ENCODE data around the gene CRELD2.

Gene CRELD2

DNA sequence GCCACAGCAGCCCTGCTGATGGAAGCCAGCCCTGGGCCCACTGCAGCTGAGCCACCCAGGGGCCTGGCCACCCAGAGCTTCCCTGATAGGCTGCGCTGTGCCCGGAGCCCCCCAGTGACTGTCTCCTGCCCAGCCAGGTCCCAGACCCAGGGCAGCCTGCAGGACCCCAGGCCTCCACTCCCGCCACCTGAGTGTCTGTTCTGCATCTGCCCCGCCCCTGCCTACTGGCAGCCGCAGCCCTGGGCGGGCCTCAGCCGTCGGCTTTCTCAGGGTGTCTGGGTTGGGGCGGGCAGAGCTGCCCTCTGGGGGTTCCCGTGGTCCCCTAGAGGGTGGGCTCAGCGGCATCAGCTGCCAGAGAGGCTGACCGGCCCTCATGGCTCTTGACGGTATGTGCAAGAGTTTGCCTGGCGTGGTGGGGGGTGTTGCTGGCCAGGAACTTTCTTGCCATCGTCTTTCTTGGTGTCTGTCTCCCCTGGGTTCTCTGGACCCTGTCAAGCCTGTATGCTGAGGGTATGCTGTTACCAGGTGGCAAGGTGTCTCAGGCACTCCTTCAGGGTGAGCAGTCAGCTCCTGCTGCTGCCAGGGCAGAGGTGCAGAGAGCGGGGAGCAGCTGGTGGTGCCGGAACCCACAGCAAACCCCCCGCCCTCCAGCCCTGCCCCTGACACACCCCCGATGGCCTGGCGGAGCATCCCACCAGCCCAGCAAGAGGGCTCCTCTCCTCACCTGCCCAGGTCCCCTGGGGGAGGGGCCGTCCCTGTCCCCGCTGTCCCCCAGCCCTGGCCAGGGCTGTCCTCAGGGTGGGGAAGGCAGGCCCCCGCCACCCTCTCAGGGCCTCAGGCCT is 29.9 kb downstream of the CRELD2 start:
- no peak for FAIRE-seq

DNA sequence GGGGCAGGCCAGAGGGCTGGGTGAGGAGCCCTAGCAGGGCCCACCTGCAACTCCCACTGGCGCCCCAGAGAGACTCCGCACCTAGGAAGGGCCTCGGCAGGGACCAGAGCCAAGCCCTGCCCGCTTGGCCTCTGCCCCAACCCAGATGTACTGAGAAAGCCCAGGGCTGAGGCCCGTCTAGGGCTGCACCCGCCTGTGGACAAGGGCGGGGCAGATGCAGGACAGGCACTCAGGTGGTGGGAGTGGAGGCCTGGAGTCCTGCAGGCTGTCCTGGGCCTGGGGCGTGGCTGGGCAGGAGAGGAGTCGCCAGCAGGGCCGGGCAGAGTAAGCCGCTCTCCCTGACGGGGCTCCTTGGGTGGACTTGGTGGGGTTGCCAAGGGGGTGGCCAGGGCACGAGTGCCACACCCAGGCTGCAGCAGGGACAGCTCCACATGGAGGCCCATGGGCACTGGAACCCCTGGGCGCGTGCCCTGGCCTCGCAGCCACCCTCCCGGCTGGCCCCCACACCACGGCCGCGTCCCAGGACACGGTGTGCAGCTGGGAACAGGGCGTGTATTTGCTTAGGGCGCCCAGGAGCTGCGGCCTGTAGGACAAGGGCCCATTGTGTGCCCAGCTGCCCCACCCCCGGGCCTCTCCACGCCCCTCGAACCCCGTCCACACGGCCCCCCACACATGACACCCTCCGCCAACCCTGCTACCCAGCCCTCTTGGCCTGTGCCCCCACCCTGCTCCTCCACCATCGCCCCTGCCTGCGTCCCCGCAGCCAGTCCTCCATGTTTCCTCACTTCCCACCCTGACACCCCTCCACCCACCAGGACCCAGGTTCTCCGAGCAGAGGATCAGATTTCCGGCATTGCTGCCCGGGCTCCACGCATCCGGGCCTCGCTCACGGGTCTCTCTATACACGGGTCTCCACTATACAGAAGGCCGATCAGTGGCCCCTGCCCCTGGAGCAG is 30.8 kb downstream of the CRELD2 start:
- no peak for FAIRE-seq

DNA sequence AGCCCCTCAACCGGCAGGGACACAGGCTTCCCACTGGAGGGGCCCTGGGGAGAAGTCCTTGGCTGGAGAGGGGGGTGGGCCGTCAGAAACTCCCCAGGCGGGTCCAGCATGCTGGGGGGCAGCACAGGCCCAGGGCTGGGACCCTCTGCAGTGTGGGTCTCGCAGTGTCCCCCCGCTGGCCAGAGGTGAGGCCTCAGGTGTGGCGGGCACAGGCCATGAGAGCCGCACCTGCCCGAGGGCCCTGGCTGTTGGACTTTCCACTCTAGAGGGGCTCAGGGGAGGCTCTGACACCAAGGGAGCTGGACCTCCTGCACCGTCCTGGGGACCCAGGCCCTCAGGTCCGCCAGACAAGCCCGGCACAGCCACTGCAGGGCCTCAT is 31.5 kb downstream of the CRELD2 start:
- FAIRE-seq: no peak

DNA sequence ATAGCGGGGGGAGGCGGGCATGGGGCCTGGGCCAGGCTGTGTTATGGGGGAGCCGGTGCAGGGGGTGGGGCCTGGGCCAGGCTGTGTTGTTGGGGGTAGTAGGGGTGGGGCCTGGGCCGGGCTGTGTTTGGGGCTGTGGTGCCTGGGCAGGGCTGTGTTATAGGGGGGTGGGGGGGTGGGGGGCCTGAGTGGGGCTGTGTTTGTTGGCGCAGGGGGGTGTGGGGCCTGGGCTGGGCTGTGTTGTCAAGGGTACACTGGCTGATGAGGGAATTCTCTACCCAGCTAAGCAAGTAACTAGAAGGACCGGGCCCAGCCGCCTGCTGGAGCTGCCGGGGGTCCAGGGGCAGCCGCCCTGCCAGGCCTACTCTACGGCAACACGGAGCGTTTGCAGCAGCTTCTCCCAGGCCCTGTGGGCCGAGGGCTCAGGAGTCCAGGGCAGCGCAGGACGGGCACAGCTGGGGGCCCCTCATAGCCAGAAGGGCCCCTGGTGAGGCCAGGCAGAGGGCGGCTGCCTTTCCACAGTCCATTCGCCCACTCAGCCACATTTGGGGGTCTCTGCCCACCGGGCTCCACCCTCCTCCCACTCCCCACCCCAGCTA is 32.1 kb downstream of the CRELD2 start:
- FAIRE-seq: no peak

DNA sequence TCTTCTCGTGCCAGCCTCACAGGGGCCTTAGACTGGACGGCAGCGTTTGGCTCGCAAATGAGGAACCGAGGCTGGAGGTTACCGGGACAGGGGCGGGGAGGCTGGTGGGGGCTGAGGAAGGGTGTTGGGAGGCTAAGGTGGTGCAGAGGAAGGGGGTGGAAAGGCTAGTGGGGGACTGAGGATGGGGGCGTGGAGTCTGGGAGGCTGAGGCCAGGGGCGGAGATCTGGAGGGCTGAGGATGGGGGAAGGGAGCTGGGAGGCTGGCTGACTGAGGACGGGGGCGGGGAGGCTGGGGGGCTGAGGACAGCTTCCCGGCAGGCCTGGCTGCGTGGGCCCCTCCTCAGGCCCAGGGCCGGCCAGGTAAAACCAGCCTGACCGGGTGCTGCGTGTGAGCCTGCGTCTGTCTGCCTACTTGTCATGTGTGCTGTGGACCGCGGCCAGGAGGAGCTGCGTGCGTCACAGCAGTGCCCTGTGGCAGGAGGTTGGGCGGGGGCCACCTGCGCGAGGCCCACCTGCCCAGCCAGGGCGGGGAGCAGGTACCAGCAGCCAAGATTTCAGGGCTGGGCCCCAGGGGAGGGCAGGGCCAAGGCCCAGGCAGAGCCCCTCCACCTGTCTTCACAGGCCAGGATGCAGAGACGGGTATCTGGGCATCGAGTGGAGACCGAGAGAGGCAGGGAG is 32.7 kb downstream of the CRELD2 start:
- FAIRE-seq: no peak

DNA sequence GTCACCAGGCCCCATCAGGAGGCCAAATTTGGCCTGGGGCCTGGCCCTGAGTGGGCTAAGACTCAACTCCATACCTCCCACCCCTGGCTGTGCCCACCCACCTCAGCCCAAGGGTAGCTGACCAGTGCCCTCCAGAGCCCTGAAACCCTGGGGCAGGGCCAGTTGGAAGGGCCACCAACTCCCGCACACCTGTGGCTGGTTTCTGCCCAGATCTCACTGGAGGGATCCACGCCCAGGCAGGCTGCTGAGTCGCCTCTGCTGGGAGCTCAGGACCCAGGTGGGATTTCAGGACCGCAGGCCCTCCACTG is 33.2 kb downstream of the CRELD2 start:
- FAIRE-seq: no peak

DNA sequence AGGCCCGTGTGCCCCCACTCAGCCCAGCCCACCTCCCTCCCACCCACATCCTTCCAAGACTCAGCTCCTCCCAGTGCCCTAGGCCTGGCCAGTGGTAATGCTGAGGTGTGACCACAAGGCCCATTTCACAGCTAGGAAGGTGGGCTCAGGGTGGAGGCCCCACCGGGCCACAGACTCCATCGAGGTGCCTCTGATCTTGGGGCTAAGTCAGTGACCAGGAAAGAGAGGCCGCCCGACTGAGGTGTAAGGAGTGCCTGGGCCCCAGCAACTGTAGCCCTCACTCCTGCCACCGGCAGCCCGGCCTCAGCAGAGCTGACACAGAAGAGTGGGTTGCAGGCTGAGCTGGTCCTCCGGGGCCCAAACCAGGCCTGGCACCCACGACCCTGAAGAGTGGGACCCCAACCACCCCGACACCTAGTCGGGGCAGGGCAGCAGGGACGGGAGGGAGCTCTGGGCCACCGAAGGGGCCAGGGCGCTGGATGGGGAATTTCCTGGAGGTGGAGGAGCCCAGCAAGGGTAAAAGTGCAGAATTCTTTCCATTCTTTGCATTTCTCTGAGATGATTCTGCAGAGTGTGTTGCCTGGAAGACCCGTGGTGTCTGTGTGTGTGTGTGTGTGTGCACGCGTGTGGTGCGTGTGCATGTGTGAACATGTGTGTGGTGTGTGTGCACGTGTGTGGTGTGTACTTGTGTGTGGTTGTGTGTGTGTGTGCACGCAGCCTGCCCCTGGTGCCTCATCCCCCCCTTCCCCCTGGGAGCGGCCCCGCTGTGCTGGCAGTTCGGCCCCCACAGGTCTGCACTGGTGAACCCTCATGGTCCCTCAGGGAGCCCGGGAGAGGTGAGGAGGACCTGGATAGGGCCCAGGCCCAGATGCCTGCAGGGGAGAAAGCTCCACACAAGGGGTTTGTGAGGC is 33.8 kb downstream of the CRELD2 start:
- no peak for FAIRE-seq

DNA sequence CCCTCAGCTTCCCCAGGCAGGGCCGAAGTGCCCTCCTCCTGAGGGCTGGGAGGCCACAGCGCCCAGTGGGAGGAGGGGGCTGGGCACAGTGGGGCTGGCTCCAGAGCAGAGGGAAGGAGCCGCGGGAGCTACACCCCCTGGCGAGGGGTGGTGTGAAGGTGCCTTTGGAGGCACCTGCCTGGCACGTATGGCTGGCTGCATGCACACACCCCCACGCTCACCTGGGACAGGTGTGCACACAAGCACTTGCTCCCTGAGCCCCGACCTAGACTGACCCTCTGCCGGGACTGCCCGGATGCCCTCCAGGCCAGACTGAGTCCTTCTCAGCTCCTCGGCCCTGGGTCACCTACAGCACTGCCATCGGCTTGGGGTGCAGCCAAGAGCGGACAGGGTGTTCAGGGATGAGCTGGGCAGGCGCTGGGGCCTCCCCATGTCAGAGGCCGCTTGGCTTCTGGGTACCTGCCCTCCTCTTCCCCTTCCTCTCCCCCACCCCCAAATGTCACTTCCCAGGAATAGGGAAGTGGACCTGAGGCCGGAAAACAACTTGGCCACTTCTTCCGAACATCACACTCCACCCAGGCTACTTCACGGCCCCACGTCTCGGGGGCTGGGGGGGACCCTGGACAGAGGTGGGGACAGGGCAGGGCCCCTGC is 34.7 kb downstream of the CRELD2 start:
- no peak for FAIRE-seq

DNA sequence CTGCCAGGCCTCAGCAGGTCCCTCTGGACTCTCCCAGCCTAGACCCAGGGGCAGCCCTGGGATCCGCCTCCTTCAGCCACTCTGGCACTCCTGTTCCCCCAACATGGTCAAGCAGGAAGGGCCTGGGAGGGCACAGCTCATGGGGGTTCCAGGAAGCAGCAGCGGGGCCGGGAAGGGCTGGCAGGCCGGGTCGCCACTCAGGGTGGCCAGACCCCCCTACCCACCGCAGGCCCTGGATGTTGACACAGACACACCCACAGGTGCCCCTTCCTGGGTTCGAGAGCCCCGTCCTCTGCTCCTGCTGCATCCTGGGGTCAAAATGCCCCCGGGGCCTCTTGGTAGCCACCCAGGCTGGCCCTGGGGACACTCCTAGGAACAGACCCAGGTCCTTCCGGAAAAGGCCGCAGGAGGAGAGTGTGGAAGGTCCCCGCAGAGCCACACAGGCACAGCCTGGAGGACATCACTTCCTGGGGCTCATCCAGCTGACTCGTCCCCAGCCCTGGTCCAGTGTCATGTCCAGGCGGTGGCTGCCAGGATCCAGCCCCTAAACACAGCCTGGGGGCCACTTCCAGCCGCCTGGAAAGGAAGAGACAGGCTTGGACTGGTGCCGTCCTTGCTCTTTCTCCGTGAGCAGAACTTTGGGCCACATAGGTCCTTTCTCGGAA is 35.4 kb downstream of the CRELD2 start:
- no peak for FAIRE-seq

DNA sequence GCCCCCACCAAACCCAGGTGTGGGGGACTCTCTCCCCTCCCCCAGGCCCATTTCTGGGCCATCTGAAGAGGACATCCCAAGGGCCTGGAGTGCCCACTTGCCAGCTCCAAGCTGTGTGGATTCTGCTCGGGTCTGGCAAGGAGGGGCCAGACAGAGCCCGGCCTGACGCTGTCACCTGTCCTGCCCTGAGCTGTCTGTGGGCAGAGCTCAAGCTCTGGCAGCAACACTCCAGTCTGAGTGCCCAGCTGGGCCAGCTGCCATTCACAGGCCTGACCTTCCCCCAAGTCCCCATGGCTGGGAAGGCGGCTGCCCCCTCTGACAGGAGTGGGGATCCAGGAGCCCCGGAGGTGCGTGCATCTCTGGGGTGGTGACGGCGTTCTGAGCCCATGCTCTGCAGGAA is 35.9 kb downstream of the CRELD2 start:
- FAIRE-seq: no peak

DNA sequence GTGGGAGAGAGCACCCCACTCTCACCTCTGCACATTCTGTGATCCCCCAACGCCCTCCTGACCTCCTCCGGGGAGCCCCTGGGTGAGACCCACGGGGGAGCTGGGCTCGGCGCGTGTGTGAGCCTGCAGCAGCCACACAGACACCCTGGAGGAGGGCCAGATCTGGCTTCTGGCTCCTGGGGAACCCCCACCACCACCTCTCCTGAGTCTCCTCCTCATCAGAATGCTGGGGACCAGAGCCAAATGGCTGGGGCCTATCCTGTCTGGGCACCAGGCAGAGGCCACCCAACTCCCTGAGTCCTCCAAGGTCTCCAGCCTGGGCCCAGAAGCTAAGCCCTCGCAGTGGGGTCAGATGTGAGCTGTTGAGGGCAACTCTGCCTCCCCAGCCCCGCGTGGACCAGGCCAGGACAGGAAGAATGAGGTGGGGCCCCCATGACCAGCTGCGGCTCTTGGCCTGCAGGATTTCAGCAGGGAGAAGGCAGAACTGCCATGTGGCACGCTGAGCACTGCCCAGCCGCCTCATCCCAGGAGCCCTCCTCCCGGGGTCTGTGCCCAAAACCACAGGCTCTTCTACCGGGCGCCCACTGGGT is 36.7 kb downstream of the CRELD2 start:
- no peak for FAIRE-seq

DNA sequence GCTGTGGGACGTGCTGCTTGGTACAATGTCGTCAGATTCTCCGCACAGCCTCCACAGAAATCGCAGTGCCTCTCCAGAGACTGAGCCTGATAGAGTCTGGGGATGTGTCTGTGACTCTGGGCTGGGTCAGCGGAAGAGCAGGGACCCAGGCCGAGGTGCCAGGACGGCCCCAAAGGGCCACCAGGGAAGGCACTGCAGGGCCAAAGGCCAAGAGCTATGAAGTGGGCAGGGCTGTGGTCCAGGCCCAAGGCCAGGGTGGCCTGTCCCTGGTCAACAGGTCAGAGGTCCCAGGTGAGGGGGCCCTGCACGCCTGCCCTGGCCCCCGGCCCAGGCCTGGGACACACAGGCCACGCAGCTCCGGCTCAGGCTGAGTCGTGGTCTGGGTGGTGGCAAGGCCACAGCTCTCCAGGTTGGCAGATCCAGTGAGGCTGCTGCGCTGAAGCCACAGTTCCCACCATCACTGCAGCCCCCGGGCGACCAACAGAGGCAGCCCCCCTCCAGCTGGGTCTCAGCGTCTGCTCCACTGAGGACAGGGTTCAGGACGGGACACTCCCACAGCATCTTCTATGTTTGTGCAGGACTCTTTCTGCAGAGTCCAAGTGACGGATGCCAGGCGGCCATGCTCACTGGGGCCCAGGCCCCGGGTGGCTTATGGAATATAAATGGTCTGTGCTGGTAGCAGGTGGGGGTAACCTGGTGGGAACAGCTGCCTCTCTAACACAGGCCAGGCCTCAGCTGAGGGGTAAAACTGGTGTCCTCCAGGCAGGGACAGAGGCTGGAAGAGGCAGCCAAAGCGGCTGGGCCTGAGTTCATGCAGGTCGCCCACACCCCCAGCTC is 37.4 kb downstream of the CRELD2 start:
- FAIRE-seq: no peak

DNA sequence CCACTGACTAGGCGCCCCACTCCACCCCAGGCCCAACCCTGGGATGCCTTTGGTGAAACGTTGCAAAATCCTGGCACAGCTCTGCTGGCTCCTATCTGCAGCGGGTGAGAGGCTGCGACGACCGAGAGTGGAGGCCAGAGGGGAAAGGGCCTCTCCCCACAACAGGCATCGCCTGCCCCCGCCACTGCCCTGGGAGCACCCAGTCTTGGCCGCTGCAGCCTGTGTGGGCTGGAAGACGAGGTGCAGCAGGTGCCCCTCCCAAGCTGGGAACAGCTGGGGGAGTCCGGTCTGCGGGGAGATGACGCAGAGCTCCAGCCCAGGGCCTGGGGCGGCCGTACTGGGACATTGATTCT is 38.0 kb downstream of the CRELD2 start:
- no peak for FAIRE-seq

DNA sequence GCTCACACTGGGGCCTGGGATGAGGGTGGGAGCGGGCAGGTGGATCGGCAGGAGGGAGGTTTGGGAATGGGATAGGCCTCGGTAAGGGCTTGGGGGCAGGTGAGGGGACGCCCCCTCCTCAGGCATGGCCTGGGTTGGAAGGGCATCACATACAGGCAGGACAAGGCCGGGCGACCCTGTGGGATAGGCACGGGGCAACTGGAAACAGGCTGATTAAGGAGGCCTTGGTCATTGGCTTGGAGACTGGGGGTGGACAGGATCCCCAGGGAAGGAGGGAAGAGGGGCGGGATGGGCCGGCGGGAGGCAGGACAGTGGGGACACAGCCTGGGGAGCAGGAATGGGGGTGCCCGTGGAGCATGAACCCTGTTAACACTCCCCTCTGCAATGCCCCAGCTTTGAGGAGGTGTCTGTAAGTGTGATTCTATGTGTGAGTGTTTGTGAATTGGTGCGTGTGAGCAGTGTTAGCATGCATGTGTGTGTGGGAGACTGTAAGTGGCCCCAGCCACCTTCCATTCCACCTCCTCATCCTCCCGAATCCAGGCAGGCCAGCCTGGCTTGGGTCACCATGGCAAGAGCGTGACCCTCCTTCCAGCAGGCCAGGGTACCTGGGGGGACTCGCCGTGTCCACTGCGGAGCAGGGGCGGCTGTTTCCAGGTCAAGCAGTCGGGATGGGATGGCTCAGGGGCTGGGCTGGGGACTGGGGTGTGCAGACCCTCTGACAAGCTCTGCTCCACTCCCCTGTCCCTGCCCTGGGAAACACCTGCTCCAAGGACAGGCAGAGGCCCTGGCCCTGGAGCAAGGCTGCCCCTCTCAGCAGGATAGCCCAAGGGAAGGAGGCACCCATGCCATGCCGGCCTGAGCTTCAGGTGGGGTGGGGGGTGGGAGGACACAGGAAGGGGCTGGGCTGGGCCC is 38.7 kb downstream of the CRELD2 start:
- FAIRE-seq: no peak

DNA sequence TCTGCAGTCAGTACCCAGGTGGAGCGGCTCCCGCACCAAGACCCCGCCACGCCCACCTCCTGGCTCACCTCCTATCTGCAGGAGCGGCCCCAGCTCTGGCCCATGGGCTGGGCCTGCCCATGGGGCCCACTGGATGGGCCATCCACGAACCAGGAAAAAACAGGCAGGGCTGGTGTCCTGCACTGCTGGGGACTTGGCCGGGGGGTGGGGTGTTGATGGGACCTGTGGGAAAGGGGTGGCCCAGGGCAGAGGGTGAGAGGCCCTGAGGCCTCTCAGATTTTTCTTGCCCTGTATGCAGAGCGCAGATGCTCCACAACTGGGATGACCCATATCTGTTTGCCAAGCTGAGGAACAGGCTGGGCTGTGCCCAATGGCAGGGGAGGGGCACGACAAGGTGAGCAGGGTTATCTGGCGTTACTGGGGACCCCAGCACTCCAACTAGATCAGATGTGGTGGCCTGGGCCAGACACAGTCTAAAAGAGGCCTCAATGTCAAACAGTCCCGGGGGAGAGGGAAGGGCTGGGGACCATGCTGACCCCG is 39.5 kb downstream of the CRELD2 start:
- FAIRE-seq: no peak

DNA sequence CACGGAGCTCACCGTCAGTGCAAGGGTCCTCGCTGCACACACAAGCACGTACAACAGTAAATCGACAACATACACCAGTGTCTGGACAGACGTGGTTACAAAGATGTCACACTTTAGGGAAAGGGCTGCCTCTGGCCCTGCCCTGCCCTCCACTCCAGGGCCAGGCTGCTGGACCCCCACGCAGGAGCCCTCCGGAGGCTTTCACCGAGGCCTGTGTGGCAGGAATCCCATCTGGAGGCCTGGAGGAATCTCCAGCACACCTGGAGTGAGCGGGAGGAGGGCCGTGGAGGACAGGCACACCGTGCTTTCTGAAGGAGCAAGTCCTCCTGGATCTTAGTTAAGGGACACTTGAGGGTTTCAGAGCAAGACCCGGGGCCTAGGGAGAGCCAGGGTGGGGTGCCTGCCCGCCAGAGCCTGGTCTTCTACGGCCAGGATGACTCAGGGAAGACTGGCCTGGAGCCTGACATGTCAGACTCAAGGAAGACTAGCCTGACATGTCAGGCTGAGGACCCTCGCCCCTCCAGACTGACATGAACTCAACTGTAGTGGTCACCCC is 40.0 kb downstream of the CRELD2 start:
- FAIRE-seq: no peak

DNA sequence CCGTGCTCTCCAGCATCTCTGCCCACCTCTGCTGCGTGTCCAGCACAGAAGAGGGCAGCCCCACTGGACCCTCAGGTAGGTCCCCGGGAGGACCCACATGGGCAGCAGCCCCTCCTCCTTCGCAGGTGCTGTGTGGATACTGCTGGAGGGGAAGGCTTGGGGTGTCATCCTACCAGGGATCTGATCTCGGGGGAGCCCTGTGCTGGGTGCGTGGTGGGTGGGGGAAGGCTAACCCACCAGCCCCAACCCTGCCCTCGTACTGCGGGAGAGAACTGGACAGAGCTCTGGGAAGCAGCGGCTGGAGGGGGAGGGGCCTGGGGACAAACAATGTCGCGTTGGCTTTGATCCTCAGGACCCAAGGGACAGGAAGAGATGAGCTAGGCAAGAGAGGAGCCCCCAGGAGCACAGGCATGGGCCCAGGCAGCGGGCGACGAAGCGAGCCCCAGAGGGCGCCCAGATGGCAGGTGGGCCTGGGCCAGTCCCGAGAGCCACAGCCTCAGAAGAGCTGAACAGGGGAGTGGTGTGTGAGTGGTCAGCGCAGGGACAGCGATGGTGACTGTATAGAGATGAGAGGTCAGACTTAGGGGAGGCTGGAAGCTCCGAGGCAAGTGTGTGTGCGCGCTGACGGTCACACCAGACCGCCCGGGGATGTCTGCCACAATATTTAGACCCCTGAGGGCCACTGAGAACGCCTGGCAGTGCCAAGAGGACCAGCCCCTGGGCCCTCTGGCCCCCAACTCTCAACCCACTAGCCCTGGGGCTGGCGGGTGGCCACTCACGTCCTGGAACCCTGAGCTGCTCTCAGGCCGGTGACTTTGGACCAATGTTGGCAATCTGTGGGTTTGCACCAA is 40.7 kb downstream of the CRELD2 start:
- no peak for FAIRE-seq

Measured in colon (tissue), 2 donors.